HUES6 (cell line): ENCODE measurements around the gene DMAC2.

Experiments used
- H3K27ac ChIP-seq: 2 replicates; pipeline ENCODE4 v1.7.0; 2013; ENCODE audit warnings: low read depth, mild to moderate bottlenecking, low read length, inconsistent platforms
- H3K27me3 ChIP-seq: 2 replicates; pipeline ENCODE4 v1.6.1; 2013; ENCODE audit warnings: low read length; ENCODE audit not compliant: control insufficient read depth, insufficient read depth
- H3K36me3 ChIP-seq: 2 replicates; pipeline ENCODE4 v1.6.1; 2013; ENCODE audit warnings: low read length; ENCODE audit not compliant: control insufficient read depth, insufficient read depth
- H3K4me1 ChIP-seq: 2 replicates; pipeline ENCODE4 v1.6.1; 2013; ENCODE audit warnings: low read length; ENCODE audit not compliant: control insufficient read depth, insufficient read depth
- H3K4me3 ChIP-seq: 2 replicates; pipeline ENCODE4 v1.5.1; 2013; ENCODE audit warnings: low read depth, low read length
- H3K9ac ChIP-seq: one replicate; pipeline ENCODE4 v1.6.1; 2013; ENCODE audit warnings: mild to moderate bottlenecking, low read length
- H3K9me3 ChIP-seq: 2 replicates; pipeline ENCODE4 v1.6.1; 2013; ENCODE audit warnings: low read depth, low read length; ENCODE audit not compliant: control insufficient read depth, insufficient read depth

DMAC2 gene

DNA sequence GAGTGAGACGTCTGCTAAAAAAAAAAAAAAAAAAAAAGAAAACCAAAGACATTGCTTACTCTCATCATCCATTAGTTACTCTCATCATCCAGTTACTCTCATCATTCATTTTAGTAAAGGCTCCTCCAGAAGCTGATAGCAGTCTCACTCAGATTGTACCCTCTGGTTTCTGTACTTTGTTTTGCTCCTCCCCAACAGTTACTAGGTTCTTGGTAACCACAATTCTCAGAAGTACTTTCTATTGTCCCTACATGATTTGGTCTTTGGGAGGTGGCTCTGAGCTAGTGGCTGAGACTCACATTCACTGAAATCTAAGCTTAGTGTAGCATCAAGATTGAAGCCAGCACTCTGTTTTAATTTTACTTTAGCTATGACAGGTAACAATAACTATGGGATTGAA is 17.5 kb upstream of the DMAC2 start:
- H3K27ac ChIP-seq, result no peak overlapping the region

DNA sequence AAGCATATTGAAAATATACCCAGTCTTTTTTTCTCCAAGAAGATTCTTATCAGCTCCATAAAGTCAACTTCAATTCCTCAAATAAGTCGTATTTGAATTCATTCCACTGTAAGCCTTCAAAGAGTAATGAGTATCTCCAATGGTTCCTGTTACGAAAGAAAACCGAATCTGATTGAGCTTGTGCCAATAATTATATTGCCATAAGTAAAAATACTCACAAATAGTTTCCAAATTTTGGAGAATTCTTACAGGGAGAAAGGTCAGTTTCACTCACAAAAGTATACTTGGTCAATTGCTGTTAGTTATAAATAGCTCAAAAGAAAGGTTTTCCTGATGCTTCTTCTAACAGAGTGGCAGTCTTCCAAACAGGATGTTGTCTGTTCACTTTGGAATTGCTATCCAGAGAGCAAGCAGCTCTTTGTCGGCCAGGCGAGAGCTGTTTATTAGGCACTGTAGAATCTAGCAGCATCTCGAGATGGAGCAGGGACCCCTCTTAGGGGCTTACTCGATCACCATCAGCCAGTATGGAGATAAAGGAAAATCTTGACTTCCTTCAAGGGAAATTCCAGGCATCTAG is 16.7 kb upstream of the DMAC2 start:
- Histone ChIP-seq H3K36me3 (no peaks in the 10 kb centered on the region), H3K4me3 (no peak overlapping the region), H3K27ac (no peak overlapping the region), H3K4me1 (no peaks in the 10 kb centered on the region), H3K9ac (no peak overlapping the region), H3K9me3 (peaks cover 4% of the 10 kb centered on the region), H3K27me3 (peaks cover 69% of the 10 kb centered on the region)

More for the DNA sequence above, 17.5 kb upstream of the DMAC2 start:
- Histone ChIP-seq H3K9ac (no peak overlapping the region), H3K4me3 (no peak overlapping the region), H3K36me3 (no peaks in the 10 kb centered on the region), H3K27me3 (peaks cover 69% of the 10 kb centered on the region), H3K4me1 (no peaks in the 10 kb centered on the region), H3K9me3 (peaks cover 11% of the 10 kb centered on the region)

DNA sequence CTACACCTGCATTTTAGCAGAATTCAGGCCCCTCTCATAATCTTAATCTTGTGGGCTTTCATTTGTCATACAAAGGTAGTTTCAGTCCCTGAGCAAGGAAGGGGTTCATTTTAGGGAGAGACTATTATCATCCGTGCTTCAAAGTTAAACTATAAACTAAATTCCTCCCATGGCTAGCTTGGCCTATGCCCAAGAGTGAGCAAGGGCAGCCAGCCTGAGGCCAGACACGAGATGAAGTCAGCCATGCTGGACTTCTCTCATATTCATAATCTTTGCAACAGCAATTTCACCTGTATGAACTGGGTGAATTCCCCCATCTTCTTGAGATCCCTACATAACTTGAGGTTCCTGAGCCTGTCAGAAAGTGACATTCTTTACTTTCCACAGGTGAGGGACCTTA is 16.2 kb upstream of the DMAC2 start:
- Histone ChIP-seq H3K27ac (no peak overlapping the region), H3K27me3 (peaks cover 64% of the 10 kb centered on the region), H3K36me3 (no peaks in the 10 kb centered on the region), H3K9ac (no peak overlapping the region), H3K4me1 (no peaks in the 10 kb centered on the region), H3K4me3 (no peak overlapping the region), H3K9me3 (no peaks in the 10 kb centered on the region; the same call in 1 of the 2 replicates)

DNA sequence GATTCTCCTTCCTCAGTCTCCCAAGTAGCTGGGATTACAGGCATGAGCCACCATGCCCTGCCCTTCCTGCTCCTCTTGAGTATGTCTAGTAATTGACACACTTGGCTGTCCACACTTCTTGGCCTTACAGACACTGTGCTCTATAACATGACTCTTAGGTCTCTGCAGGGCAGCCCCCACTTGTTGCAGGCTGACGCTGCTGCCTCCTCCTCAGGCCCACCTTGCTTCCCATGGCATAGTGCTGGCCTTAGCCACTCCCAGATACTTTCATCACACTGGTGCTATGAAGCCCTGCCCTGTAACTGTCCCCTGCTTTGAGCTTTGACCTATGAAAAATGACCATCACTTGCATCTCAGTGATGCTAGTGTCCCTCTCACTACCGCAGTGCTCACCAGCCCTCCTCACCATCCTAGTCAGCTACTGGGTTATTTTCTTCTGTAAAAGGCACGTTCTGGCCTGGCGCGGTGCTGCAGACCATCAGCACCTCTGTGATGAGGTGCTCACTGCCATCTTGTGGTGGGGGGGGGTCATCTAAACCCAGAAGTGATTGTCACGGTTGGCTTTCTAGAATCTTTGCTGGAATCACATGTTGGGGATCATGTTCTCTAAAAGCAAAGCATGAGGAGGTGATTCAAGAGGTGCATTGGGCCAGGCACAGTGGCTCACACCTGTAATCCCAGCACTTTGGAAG is 13.0 kb upstream of the DMAC2 start:
- Histone ChIP-seq H3K36me3 (no peaks in the 10 kb centered on the region), H3K4me1 (no peaks in the 10 kb centered on the region), H3K9ac (no peak overlapping the region)

DNA sequence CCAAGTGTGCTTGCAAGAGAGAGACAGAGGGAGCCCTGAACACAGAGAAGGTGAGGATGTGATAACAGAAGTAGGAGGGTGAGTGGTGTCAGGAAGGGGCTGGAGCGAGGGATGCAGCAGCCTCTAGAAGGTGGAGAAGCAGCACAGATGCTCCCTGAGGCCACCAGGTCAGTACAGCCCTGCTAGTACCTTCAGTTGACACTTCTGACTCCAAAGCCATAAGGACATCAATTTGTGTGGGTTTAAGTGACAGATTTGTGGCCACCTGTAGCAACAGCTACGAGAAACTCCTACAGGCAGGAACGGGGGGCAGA is 10.1 kb upstream of the DMAC2 start:
- H3K9me3 ChIP-seq, result no peaks in the 10 kb centered on the region
- no peak overlapping the region for H3K9ac ChIP-seq
- H3K36me3 ChIP-seq, result no peaks in the 10 kb centered on the region
- peaks cover 46% of the 10 kb centered on the region for H3K27me3 ChIP-seq
- H3K4me3 ChIP-seq, result no peak overlapping the region
- no peak overlapping the region for H3K27ac ChIP-seq
- H3K4me1 ChIP-seq, result no peaks in the 10 kb centered on the region

More for the DNA sequence above, 13.0 kb upstream of the DMAC2 start:
- Histone ChIP-seq H3K9me3 (no peaks in the 10 kb centered on the region), H3K4me3 (no peak overlapping the region), H3K27ac (no peak overlapping the region), H3K27me3 (peaks cover 57% of the 10 kb centered on the region)

DNA sequence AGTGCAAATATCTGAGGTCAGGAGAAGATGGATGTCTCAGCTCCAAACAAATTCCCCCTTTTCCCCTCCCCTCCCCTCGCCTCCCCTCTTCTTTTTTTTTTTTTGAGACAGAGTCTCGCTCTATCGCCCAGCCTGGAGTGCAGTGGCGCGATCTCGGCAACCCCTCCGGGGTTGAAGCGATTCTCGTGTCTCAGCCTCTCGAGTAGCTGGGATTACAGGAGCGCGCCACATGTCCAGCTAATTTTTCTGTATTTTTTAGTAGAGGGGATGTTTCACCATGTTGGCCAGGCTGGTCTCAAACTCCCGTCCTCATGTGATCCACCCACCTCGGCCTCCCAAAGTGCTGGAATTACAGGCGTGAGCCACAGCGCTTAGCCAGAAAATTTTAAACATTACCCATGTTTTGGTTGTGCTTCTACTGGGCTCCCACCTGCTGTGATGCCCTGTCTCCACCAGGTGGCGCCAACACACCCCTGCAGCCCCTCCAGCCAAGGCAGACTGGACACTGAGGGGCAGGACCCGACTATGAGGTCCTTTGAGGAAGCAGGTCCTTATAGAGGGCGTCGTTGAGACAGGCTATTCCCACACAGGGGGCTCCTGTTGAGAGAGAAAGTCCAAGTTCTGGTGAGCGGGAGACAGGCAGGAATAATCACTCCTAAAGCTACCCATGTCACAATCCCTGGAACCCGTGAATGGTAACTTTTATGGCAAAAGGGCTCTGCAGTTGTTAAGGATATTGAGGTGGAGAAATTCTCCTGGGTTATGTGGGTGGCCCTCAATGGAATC is 9.6 kb upstream of the DMAC2 start:
- Histone ChIP-seq H3K27ac (no peak overlapping the region), H3K9me3 (no peaks in the 10 kb centered on the region), H3K9ac (no peak overlapping the region), H3K4me1 (no peaks in the 10 kb centered on the region), H3K27me3 (peaks cover 43% of the 10 kb centered on the region), H3K36me3 (no peaks in the 10 kb centered on the region), H3K4me3 (peak overlapping the region; percentile 36)

DNA sequence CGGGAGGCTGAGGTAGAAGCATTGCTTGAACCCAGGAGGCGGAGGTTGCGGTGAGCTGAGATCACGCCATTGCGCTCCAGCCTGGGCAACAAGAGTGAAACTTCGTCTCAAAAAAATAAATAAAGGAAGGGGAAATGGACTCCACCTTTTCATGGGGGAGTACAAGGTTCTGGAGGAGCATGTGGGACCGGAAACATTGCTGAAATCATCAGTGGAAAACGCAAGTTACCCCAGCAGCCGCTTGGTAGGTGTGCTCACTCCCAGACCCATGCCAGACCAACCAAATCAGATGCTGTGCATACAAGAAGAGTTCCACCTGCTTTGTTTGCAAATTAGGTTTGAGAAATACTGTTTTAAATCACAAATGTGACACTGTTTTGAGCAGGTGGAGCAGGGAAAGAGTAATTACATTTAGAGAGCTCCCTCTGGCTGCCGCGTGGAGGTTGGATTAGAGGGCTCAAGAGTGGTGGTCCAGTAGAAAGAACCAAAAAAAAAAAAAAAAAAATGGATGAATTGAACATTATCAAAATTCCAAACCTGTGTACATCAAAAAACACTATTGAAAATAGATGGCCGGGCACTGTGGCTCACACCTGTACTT is 8.1 kb upstream of the DMAC2 start:
- H3K4me3 ChIP-seq, result no peak overlapping the region
- H3K4me1 ChIP-seq, result no peaks in the 10 kb centered on the region
- H3K36me3 ChIP-seq, result no peaks in the 10 kb centered on the region
- H3K27me3 ChIP-seq, result peaks cover 41% of the 10 kb centered on the region
- H3K9ac ChIP-seq, result no peak overlapping the region
- H3K27ac ChIP-seq, result no peak overlapping the region
- no peaks in the 10 kb centered on the region for H3K9me3 ChIP-seq

DNA sequence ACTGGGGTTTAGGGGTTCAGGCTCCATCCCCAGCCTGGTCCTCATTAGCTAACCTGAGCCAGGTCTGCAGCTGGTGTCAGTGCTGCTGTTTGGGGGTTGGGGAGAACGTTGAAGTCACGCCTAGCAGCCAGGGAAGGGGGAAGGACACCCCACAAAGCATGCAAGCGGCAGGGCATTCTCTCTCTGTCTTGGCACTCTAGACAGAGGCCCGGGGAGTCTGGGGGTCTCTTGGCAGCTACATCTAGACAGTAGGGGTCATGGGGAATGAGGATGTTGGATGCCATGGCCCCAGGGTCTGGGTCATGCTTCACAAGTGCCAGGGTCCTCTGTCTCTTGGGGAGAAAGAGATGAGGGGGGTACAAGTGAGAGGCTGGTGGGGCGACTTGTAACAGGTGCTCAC is 5.9 kb upstream of the DMAC2 start:
- Histone ChIP-seq H3K27ac (no peak overlapping the region), H3K27me3 (peaks cover 39% of the 10 kb centered on the region), H3K4me1 (no peaks in the 10 kb centered on the region), H3K9me3 (no peaks in the 10 kb centered on the region), H3K36me3 (no peaks in the 10 kb centered on the region), H3K9ac (no peak overlapping the region), H3K4me3 (no peak overlapping the region)

DNA sequence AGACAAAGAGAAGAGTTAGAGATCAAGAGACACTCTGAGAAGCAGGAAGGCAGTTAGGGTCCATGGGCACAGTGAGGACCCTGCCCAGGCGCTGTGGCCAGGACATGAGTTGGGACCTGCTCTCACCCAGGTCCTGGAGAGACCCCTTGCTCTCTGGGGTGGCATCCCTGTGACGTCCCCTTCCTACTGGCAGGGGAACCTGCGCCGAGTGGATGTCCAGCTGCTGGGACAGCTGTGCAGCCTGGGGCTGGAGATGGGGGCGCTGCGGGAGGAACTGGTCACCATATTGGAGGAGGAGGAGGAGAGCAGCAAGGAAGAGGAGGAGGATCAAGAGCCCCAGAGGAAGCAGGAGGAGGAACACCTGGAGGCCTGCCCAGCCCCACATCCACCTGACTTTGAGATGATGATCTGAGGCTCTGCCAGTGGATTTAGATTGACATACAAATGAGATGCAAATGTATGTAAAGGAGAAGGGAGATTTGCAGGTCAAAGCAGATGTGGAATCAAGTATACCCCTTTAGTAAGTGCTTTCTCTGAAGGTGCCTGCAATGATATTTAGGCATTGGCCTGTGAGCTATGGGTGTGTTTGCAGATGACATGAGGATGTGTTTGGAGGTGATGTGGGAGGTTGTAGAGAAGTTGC is 4.2 kb upstream of the DMAC2 start:
- peaks cover 31% of the 10 kb centered on the region for H3K27me3 ChIP-seq
- H3K27ac ChIP-seq, result no peak overlapping the region
- no peaks in the 10 kb centered on the region for H3K9me3 ChIP-seq
- no peak overlapping the region for H3K4me3 ChIP-seq
- H3K9ac ChIP-seq, result no peak overlapping the region
- H3K4me1 ChIP-seq, result no peaks in the 10 kb centered on the region
- H3K36me3 ChIP-seq, result no peaks in the 10 kb centered on the region

DNA sequence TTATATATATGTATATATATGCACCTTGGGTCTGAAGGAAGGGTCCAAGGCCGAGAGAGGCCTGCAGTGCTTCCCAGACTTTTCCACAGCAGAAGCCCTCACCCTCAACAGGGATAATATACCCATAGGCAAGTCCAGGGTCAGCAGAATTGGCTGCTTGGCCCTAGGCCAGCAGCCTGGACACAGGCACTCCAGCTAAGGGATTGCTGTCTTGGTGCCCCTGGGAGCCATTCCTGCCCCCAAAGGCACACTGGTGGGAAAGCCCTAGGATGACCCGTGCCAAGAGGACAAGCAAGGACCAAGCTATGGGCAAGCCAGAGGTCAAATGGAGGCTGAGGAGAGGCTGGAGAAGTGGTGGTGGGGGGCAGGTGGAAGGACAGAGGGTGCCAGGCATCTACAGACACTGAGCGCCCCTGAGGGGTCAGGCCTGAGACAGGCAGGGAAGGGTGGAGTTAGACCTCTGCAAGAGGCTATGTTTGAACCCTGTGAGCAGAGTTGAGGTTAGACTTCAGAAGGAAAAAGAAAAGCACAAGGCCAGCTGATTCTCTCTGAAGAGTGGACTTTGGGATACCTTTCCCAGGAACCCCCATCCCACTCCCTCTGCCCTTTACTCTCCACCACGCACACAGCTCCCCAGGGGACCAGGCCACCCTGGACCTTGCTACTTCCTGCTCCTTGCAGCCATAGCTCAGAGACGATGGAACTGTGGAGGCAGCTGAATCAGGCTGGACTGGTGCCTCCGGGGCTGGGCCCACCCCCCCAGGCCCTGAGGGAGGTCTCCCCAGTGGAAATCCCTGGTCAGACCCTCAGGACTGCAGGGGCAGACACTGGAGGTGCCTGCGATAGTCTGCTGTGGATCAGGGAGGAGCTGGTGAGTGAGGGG is 3.0 kb upstream of the DMAC2 start, which contains the start of gene ERICH4:
Gene ERICH4 (plus strand): TSS at position 684 of the 883 bp plus-strand sequence. CDS start 14 bp downstream, at position 698.
- no peak within 1 kb of the TSS for H3K27ac ChIP-seq
- H3K4me1 ChIP-seq, result no peaks in the 10 kb centered on the region
- peaks cover 22% of the 10 kb centered on the region for H3K27me3 ChIP-seq
- peaks cover 6% of the 10 kb centered on the region; the same call in 1 of the 2 replicates for H3K36me3 ChIP-seq
- no peak within 1 kb of the TSS for H3K9ac ChIP-seq
- H3K4me3 ChIP-seq, result no peak within 1 kb of the TSS
- H3K9me3 ChIP-seq, result no peaks in the 10 kb centered on the region
